Measurements from ENCODE around the gene SH3PXD2A. TPM values are rescaled to one million over a fixed set of nuclear protein-coding genes. Genes with fewer than 3 reads are reported as not detected.
A peak's percentile ranks its signal among the peaks of the same experiment; 100 is the strongest.

The SH3PXD2A gene
- total RNA-seq, 1 experiment from 2014 or later: 13.2 TPM

DNA sequence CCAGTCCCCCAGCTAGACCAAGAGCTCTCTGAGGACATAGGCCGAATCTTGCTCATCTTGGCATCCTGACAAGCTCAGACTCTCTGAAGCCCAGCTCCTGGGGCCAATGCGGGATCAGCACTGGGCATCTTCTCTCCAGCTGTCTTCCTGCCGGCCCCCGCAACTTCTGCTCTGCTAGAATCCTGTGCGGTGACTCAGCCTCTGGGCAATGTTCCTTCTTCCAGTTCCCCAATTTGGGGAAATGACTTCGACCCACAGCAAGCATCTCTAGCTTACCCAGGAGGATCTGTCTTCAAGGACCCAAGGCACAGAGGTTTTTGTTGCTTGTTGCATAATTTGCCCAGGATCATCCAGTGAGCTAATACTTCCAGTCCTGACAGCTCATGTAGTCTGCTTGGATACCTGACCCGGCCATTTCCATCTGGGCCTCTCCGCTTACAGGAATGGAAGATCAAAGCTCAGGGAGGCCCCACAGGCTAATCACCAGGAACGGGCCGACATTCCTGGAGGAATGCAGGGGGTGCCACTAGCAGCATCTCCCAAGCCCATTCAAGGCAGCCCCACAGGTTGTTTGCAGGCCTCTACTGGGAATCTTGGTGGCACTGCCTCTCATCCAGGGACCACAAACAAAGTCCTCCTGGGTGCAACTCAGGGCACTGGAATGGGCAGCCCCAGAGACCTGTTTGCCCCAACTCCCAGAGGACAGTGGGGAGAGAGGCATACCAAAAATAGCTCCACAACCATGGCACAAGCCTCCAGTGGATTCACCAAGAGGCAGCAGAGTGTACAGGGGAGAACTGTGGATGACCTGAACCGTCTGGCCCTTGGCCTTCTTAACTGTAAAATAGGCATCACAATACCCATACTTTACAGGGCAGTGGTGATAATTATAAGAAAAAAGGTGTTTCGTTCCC, 210.0 kb downstream of the SH3PXD2A start:
- intact Hi-C loops (cut with micrococcal nuclease): no loop called here
- ChIA-PET POLR2A (interaction anchor here (0.7 kb wide), 1 partner anchor 18 kb away, joined by 3 read pairs; no protein-coding TSS in a partner anchor), CTCF (interaction anchor here (0.6 to 3.4 kb wide), 3 partner anchors 12 to 63 kb away, joined by 3 to 19 read pairs (median 5); no protein-coding TSS in a partner anchor)
- peaks cover 5% of the 10 kb centered on the region for H3K4me1 Mint-ChIP-seq (ENCODE audit: insufficient read depth, unreplicated experiment)
- DNase-seq (ENCODE audit: unreplicated experiment): peak; percentile 81
- no peaks in the 10 kb centered on the region for H3K9me3 Mint-ChIP-seq (ENCODE audit: unreplicated experiment)
- no peaks in the 10 kb centered on the region for H3K27me3 Mint-ChIP-seq (ENCODE audit: insufficient read depth, unreplicated experiment)
- TF ChIP-seq, protein P1, sequence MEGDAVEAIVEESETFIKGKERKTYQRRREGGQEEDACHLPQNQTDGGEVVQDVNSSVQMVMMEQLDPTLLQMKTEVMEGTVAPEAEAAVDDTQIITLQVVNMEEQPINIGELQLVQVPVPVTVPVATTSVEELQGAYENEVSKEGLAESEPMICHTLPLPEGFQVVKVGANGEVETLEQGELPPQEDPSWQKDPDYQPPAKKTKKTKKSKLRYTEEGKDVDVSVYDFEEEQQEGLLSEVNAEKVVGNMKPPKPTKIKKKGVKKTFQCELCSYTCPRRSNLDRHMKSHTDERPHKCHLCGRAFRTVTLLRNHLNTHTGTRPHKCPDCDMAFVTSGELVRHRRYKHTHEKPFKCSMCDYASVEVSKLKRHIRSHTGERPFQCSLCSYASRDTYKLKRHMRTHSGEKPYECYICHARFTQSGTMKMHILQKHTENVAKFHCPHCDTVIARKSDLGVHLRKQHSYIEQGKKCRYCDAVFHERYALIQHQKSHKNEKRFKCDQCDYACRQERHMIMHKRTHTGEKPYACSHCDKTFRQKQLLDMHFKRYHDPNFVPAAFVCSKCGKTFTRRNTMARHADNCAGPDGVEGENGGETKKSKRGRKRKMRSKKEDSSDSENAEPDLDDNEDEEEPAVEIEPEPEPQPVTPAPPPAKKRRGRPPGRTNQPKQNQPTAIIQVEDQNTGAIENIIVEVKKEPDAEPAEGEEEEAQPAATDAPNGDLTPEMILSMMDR (IDR thresholded peaks at IDR 0.05; ENCODE audit: unreplicated experiment): no peak
- no TSS peak for BruUV-seq (replicated peaks)
- peaks cover 9% of the 10 kb centered on the region for H3K36me3 Mint-ChIP-seq (ENCODE audit: insufficient read depth, unreplicated experiment)
- no peak overlapping the region for H3K4me3 Mint-ChIP-seq (ENCODE audit: unreplicated experiment)
- H3K27ac Mint-ChIP-seq (ENCODE audit: low read depth, unreplicated experiment): no peak overlapping the region

DNA sequence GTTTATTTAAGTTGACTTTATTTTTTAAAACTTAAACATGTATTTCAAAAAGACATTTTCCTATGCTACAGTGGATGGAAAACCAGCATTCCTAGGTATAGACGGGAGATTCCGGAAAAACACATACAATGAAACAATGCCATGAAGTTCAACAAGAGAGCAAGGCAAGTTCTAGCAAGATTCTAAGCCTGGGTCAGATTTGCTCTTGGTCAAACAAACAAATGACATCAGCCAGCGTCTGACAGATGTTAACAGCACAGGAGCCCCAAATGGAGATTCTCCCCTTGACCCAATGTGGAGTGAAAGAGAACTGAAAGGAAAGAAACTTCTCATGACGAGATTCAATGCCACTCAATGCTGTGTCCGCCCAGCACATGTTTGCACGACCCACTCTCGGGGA, 212.0 kb downstream of the SH3PXD2A start:
- BruUV-seq (replicated peaks): no TSS peak
- no peak for DNase-seq (ENCODE audit: unreplicated experiment)
- Mint-ChIP-seq H3K9me3 (ENCODE audit: unreplicated experiment) (no peaks in the 10 kb centered on the region), H3K4me1 (ENCODE audit: insufficient read depth, unreplicated experiment) (peaks cover 5% of the 10 kb centered on the region), H3K4me3 (ENCODE audit: unreplicated experiment) (no peak overlapping the region), H3K27me3 (ENCODE audit: insufficient read depth, unreplicated experiment) (no peaks in the 10 kb centered on the region), H3K36me3 (ENCODE audit: insufficient read depth, unreplicated experiment) (peaks cover 9% of the 10 kb centered on the region), H3K27ac (ENCODE audit: low read depth, unreplicated experiment) (no peak overlapping the region)
- ChIA-PET POLR2A (no interaction called here), CTCF (interaction anchor here (1.0 to 3.4 kb wide), 2 partner anchors 42 to 44 kb away, joined by 3 to 19 read pairs; no protein-coding TSS in a partner anchor)
- TF ChIP-seq, protein P1 (IDR thresholded peaks at IDR 0.05; ENCODE audit: unreplicated experiment): no peak
- intact Hi-C loops (cut with micrococcal nuclease): no loop called here

DNA sequence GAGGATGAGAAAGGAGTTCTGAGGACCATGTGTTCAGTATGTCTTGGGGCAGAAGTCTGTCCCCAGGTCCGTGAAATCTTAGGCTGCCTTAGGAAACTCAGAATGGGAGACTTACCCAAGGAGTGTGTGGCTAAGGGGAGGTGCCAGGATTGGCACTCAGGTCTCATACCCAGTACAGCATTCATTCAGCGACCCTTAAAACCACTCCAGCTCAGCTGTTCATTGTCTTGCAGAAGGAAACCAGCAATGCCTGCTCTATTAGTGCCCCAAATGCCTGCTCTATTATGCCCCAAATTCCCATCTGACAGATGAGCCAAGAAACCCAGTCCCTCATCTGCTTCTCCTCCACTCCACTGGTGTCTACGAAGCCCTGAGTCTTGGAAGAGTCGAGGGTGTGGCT, 214.1 kb downstream of the SH3PXD2A start:
- BruUV-seq (replicated peaks): no TSS peak
- no peak overlapping the region for H3K4me3 Mint-ChIP-seq (ENCODE audit: unreplicated experiment)
- no peak for DNase-seq (ENCODE audit: unreplicated experiment)
- H3K27me3 Mint-ChIP-seq (ENCODE audit: insufficient read depth, unreplicated experiment): no peaks in the 10 kb centered on the region
- H3K27ac Mint-ChIP-seq (ENCODE audit: low read depth, unreplicated experiment): no peak overlapping the region
- H3K9me3 Mint-ChIP-seq (ENCODE audit: unreplicated experiment): no peaks in the 10 kb centered on the region
- intact Hi-C loops (cut with micrococcal nuclease): no loop called here
- TF ChIP-seq, protein P1 (IDR thresholded peaks at IDR 0.05; ENCODE audit: unreplicated experiment): no peak
- peaks cover 5% of the 10 kb centered on the region for H3K4me1 Mint-ChIP-seq (ENCODE audit: insufficient read depth, unreplicated experiment)
- POLR2A ChIA-PET: no interaction called here
- CTCF ChIA-PET: interaction anchor here (0.6 kb wide), 1 partner anchor 243 kb away, joined by 4 read pairs; no protein-coding TSS in a partner anchor
- H3K36me3 Mint-ChIP-seq (ENCODE audit: insufficient read depth, unreplicated experiment): peaks cover 9% of the 10 kb centered on the region

DNA sequence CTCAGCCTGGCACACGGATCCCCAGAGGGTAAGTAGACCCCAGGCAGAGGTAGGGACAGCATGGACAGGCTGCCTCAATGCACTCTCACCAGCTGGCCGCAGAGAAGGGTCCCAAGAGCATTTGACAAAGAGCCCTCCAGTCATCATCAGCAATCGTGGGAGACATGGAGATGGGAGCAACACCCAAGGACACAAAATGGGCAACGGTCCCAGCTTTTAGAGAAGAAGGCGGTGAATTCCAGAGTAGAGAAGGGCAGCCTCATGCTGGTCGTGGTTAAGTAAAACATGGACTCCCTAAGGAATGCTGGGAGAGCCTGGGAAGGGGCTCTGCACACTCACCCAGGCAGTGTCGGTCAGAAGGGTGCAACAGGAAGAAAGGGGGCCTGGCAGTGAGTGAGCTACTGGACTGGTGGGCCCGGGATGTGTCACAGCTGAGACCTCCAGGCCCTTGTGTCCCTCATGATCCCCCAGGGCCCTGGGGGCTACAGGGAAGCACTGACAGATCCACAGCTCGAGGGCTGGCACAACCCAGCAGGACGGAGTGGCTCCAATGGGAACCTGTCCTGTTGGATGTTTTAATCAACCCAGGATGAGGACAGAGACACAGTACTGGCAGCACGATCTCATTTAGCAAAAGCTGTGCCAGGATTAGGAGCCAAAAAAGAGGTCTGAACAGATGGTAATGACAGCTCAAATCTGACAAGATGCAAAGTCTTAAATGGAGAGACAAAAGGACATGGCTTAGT, 214.8 kb downstream of the SH3PXD2A start:
- peaks cover 7% of the 10 kb centered on the region for H3K36me3 Mint-ChIP-seq (ENCODE audit: insufficient read depth, unreplicated experiment)
- BruUV-seq (replicated peaks): no TSS peak
- H3K27ac Mint-ChIP-seq (ENCODE audit: low read depth, unreplicated experiment): no peak overlapping the region
- intact Hi-C loops (cut with micrococcal nuclease): no loop called here
- TF ChIP-seq, protein P1 (IDR thresholded peaks at IDR 0.05; ENCODE audit: unreplicated experiment): no peak
- no peaks in the 10 kb centered on the region for H3K9me3 Mint-ChIP-seq (ENCODE audit: unreplicated experiment)
- H3K4me3 Mint-ChIP-seq (ENCODE audit: unreplicated experiment): no peak overlapping the region
- POLR2A ChIA-PET: no interaction called here
- peaks cover 5% of the 10 kb centered on the region for H3K4me1 Mint-ChIP-seq (ENCODE audit: insufficient read depth, unreplicated experiment)
- no peak for DNase-seq (ENCODE audit: unreplicated experiment)
- no peaks in the 10 kb centered on the region for H3K27me3 Mint-ChIP-seq (ENCODE audit: insufficient read depth, unreplicated experiment)
- CTCF ChIA-PET: interaction anchor here (0.5 to 0.6 kb wide), 2 partner anchors 29 to 35 kb away, joined by 3 read pairs; no protein-coding TSS in a partner anchor

All from MCF 10A (cell line).